SK-N-SH (cell line): ENCODE measurements around the gene PROSER3. TPM values are rescaled to one million over a fixed set of nuclear protein-coding genes. Genes with fewer than 3 reads are reported as not detected.
A peak's percentile ranks its signal among the peaks of the same experiment; 100 is the strongest.

Source experiments
- CTCF ChIA-PET: fragments of 300-600, 350-600 bp; formaldehyde crosslinking; extraction: SDS; loops from one replicate; lab custom pipeline; 2021; lab: Yijun Ruan, JAX
- POLR2A ChIA-PET: fragments of 350-600 bp; sonication (Branson Sonifier 250); formaldehyde crosslinking; extraction: SDS; loops from one replicate; lab custom pipeline; 2020; ENCODE audit warnings: antibody characterized with exemption, inconsistent platforms; lab: Yijun Ruan, JAX
- DNase-seq: peaks from one replicate; pipeline ENCODE4 v3.0.0; 2012
- H2AFZ ChIP-seq: fragments of 200-600 bp; sonication (generic); 2 replicates; pipeline ENCODE4 v1.8.1; 2016; ENCODE audit warnings: antibody characterized with exemption, mild to moderate bottlenecking, low read depth
- H3F3A ChIP-seq: fragments of 200-600 bp; sonication (generic); replicated peaks from 2 replicates; pipeline ENCODE3; 2016; ENCODE audit warnings: antibody characterized with exemption, mild to moderate bottlenecking; ENCODE audit not compliant: insufficient read depth
- H3K27ac ChIP-seq, 2 experiments: fragments of 200-500 bp in 1 of 2; fragments of 200-600 bp in 1 of 2; sonication (Bioruptor generic) in 1 of 2; sonication (generic), shearing (Covaris generic) in 1 of 2; 2 replicates each; pipeline versions ENCODE4 v1.5.1 to v1.6.1; 2014 to 2016; ENCODE audit warnings: low read depth in 2 of 2, inconsistent platforms in 1 of 2, low read length in 1 of 2, mild to moderate bottlenecking in 1 of 2, mixed read lengths in 1 of 2
- H3K27me3 ChIP-seq: fragments of 200-600 bp; sonication (generic), shearing (Covaris generic); 2 replicates; pipeline ENCODE4 v1.6.1; 2016; ENCODE audit warnings: mixed run types; ENCODE audit not compliant: insufficient read depth
- H3K36me3 ChIP-seq, 2 experiments: fragments of 200-500 bp in 1 of 2; fragments of 200-600 bp in 1 of 2; sonication (Bioruptor generic) in 1 of 2; sonication (generic) in 1 of 2; replicated peaks in 1 of 2; 2 replicates each; pipeline versions ENCODE3 to v1.5.1; 2014 to 2016; ENCODE audit warnings: low read length in 1 of 2, mild to moderate bottlenecking in 1 of 2; ENCODE audit not compliant: insufficient read depth in 2 of 2, control insufficient read depth in 1 of 2
- H3K4me1 ChIP-seq, 2 experiments: fragments of 200-500 bp in 1 of 2; fragments of 200-600 bp in 1 of 2; sonication (Bioruptor generic) in 1 of 2; sonication (generic), shearing (Covaris generic) in 1 of 2; 2 replicates each; pipeline versions ENCODE4 v1.5.1 to v1.6.1; 2014 to 2016; ENCODE audit warnings: low read depth in 1 of 2, low read length in 1 of 2, mixed run types in 1 of 2; ENCODE audit not compliant: insufficient read depth in 2 of 2, control insufficient read depth in 1 of 2
- H3K4me2 ChIP-seq: fragments of 200-600 bp; sonication (generic), shearing (Covaris generic); 2 replicates; pipeline ENCODE4 v1.6.1; 2017; ENCODE audit warnings: mixed run types
- H3K4me3 ChIP-seq, 2 experiments: fragments of 200-500 bp in 1 of 2; fragments of 200-600 bp in 1 of 2; sonication (Bioruptor generic) in 1 of 2; sonication (generic), shearing (Covaris generic) in 1 of 2; 2 replicates each; pipeline versions ENCODE4 v1.5.1 to v1.8.1; 2014 to 2016; ENCODE audit warnings: low read depth in 2 of 2, inconsistent platforms in 1 of 2, low read length in 1 of 2, mild to moderate bottlenecking in 1 of 2, mixed read lengths in 1 of 2, moderate library complexity in 1 of 2
- H3K79me2 ChIP-seq: fragments of 200-600 bp; sonication (generic); 2 replicates; pipeline ENCODE4 v1.8.1; 2017; ENCODE audit warnings: mild to moderate bottlenecking; ENCODE audit not compliant: insufficient read depth
- H3K9ac ChIP-seq: fragments of 200-600 bp; sonication (generic); 2 replicates; pipeline ENCODE4 v1.6.1; 2017; ENCODE audit warnings: mixed run types
- H3K9me2 ChIP-seq: fragments of 200-600 bp; sonication (generic); 2 replicates; pipeline ENCODE4 v1.6.1; 2017; ENCODE audit warnings: mixed run types
- H3K9me3 ChIP-seq: fragments of 200-600 bp; sonication (generic); 2 replicates; pipeline ENCODE4 v1.6.1; 2017; ENCODE audit warnings: mixed run types, mild to moderate bottlenecking, moderate library complexity
- H4K20me1 ChIP-seq: fragments of 200-600 bp; sonication (generic); 2 replicates; pipeline ENCODE4 v1.6.1; 2017; ENCODE audit warnings: mild to moderate bottlenecking, mixed run types; ENCODE audit not compliant: insufficient read depth
- CHD2 ChIP-seq: fragments of 150-350 bp; IDR thresholded peaks from 2 replicates; pipeline ENCODE4 v1.6.1; 2018; ENCODE audit warnings: low read length; ENCODE audit not compliant: partially characterized antibody
- CTCF ChIP-seq: fragments of 200-600 bp; sonication (generic); IDR thresholded peaks from 2 replicates; pipeline ENCODE4 v1.6.1; 2017; ENCODE audit warnings: antibody characterized with exemption, mild to moderate bottlenecking, moderate library complexity
- ELF1 ChIP-seq: IDR thresholded peaks from 2 replicates; pipeline ENCODE4 v1.4.0; 2012
- EZH2phosphoT487 ChIP-seq: fragments of 200-600 bp; sonication (generic); IDR thresholded peaks from 2 replicates; pipeline ENCODE4 v1.6.1; 2017; ENCODE audit warnings: low read depth, mixed run types, mild to moderate bottlenecking, antibody characterized with exemption, moderate library complexity, borderline replicate concordance
- FOXJ3 ChIP-seq: sonication (generic); formaldehyde crosslinking; IDR thresholded peaks from 2 replicates; pipeline ENCODE4 v1.5.1; 2020; ENCODE audit warnings: mild to moderate bottlenecking, missing genetic modification reagents
- FOXM1 ChIP-seq: IDR thresholded peaks from 2 replicates; pipeline ENCODE4 v1.4.0; 2012; ENCODE audit warnings: low read depth, mild to moderate bottlenecking
- GABPA ChIP-seq: IDR thresholded peaks from 2 replicates; pipeline ENCODE4 v1.4.0; 2012; ENCODE audit warnings: low read depth, mild to moderate bottlenecking
- MAX ChIP-seq: IDR thresholded peaks from 2 replicates; pipeline ENCODE4 v1.4.0; 2012; ENCODE audit warnings: low read depth
- MXI1 ChIP-seq: IDR thresholded peaks from 2 replicates; pipeline ENCODE4 v1.6.1; 2012; ENCODE audit warnings: mild to moderate bottlenecking, low read depth, low read length, improper control_type of control experiment
- NFIC ChIP-seq: IDR thresholded peaks from 2 replicates; pipeline ENCODE4 v1.4.0; 2012; ENCODE audit warnings: borderline replicate concordance
- PBX3 ChIP-seq: IDR thresholded peaks from 2 replicates; pipeline ENCODE4; 2012
- RAD21 ChIP-seq: IDR thresholded peaks from 2 replicates; pipeline ENCODE4 v1.6.1; 2012; ENCODE audit warnings: mild to moderate bottlenecking, low read length
- RCOR1 ChIP-seq: fragments of 150-350 bp; IDR thresholded peaks from 2 replicates; pipeline ENCODE4 v1.6.1; 2017; ENCODE audit warnings: antibody characterized with exemption, low read length
- REST ChIP-seq: IDR thresholded peaks from 2 replicates; pipeline ENCODE4 v1.6.1; 2012; ENCODE audit warnings: mild to moderate bottlenecking, low read depth, low read length, moderate library complexity
- SMC3 ChIP-seq: IDR thresholded peaks from 2 replicates; pipeline ENCODE4 v1.6.1; 2012; ENCODE audit warnings: low read depth, low read length, improper control_type of control experiment
- TAF1 ChIP-seq: IDR thresholded peaks from 2 replicates; pipeline ENCODE4 v1.6.1; 2012; ENCODE audit warnings: low read depth, mild to moderate bottlenecking, low read length, moderate library complexity, borderline replicate concordance
- TCF12 ChIP-seq: IDR thresholded peaks from 2 replicates; pipeline ENCODE4 v1.4.0; 2012
- USF1 ChIP-seq: IDR thresholded peaks from 2 replicates; pipeline ENCODE4 v1.4.0; 2012; ENCODE audit warnings: low read depth, borderline replicate concordance
- YY1 ChIP-seq: IDR thresholded peaks from 2 replicates; pipeline ENCODE4 v1.4.0; 2012; ENCODE audit warnings: low read depth, mild to moderate bottlenecking
- WGBS: methylation state at CpG from one replicate; pipeline ENCODE4 v1.1.6; 2017; ENCODE audit warnings: low lambda C conversion rate; 5-methylcytosine and 5-hydroxymethylcytosine counted together
- polyA plus RNA-seq, 3 experiments: library from polyadenylated mRNA; depleted of rRNA; stranded (reverse); fragments of >200 nt; gene quantifications; 2 replicates each; pipeline ENCODE4 v1.2.3, GENCODE V29; 2012

PROSER3 gene
- polyA plus RNA-seq, 1 of the 3 experiments (the other 2 are of a cell fraction): 12.5 TPM

GRCh38 chr19:35716801-35717664, 40.9 kb upstream of the PROSER3 start:
- Histone ChIP-seq H3F3A (peaks cover 6% of the 10 kb centered on the region), H3K4me3 (peak overlapping the region; percentile 80 to 91), H3K27me3 (no peaks in the 10 kb centered on the region), H3K9ac (peak overlapping the region; percentile 65), H3K36me3 (peaks cover 6 to 18% of the 10 kb centered on the region in 2 experiments), H3K9me3 (no peaks in the 10 kb centered on the region), H3K27ac (peak overlapping the region; percentile 62 to 95), H3K4me1 (peaks cover 5 to 24% of the 10 kb centered on the region in 2 experiments; a peak in 3 of 4 replicates), H2AFZ (peak overlapping the region; percentile 86), H4K20me1 (peaks cover 22% of the 10 kb centered on the region), H3K4me2 (peak overlapping the region; percentile 97), H3K79me2 (peaks cover 28% of the 10 kb centered on the region), H3K9me2 (no peaks in the 10 kb centered on the region)
- under 1% methylated on average over 36 of the region's 77 CpGs for WGBS
- peak; percentile 98 for DNase-seq
- ChIA-PET CTCF (interaction anchor here (1.1 to 1.8 kb wide), 3 partner anchors 12 to 24 kb away, joined by 3 to 14 read pairs (median 11); no protein-coding TSS in a partner anchor), POLR2A (no interaction called here)
- peak; percentile 75 for TF ChIP-seq MXI1
- no peak for TF ChIP-seq EZH2phosphoT487
- no peak for TF ChIP-seq USF1
- 0 out of 2 replicates have a peak, but pooled peaks have one; percentile 19 for TF ChIP-seq TAF1
- peak; percentile 74 for TF ChIP-seq RAD21
- TF ChIP-seq YY1: peak; percentile 55
- no peak; the same call in 1 of the 2 replicates for TF ChIP-seq FOXJ3
- TF ChIP-seq PBX3: no peak
- TF ChIP-seq SMC3: peak; percentile 78
- peak; percentile 14; the same call in 1 of the 2 replicates for TF ChIP-seq RCOR1
- peak; percentile 43; the same call in 1 of the 2 replicates for TF ChIP-seq REST
- TF ChIP-seq CHD2: peak; percentile 89
- no peak for TF ChIP-seq NFIC
- TF ChIP-seq TCF12: no peak
- TF ChIP-seq MAX: no peak; the same call in 1 of the 2 replicates
- TF ChIP-seq CTCF: peak; percentile 98
- TF ChIP-seq FOXM1: no peak
- peak; percentile 73 for TF ChIP-seq GABPA
- TF ChIP-seq ELF1: no peak; the same call in 1 of the 2 replicates
